NCI-H524 treated with DMSO at 0.1 percent for 48 hours (cell line): ENCODE data around the gene PSME2.

Source experiments
- DNase-seq: peaks from one replicate; lab custom pipeline; 2025; lab: John Stamatoyannopoulos, UW

Gene PSME2

GRCh38 chr14:24093901-24094840 lies 52.2 kb downstream of the PSME2 start, which contains the start of gene PCK2:
PCK2 (plus strand) TSS chr14:24094311; CDS start chr14:24094406, 95 bp downstream.
- DNase-seq: peak; percentile 75
